Trophoblast cell (in vitro differentiated cells and primary cell): ENCODE measurements around the gene NENF.
A peak's percentile ranks its signal among the peaks of the same experiment; 100 is the strongest.
"Not testable (repeated sequence)": the region's sequence is repeated elsewhere in the genome, so short reads cannot be mapped to it uniquely, and the experiment has no call there.

Source experiments
- DNase-seq, 2 donors: peaks; one replicate each; pipeline ENCODE4 v3.0.0-alpha.2; 2016
- H2AFZ ChIP-seq: 2 replicates; pipeline ENCODE4 v1.6.1; 2013; ENCODE audit warnings: low read length, moderate library complexity, mild to moderate bottlenecking; ENCODE audit not compliant: insufficient read depth, poor library complexity
- H2AK5ac ChIP-seq: 2 replicates; pipeline ENCODE4 v1.6.1; 2013; ENCODE audit warnings: mild to moderate bottlenecking, low read length
- H2BK120ac ChIP-seq: 2 replicates; pipeline ENCODE4 v1.6.1; 2013; ENCODE audit warnings: low read length, mild to moderate bottlenecking, moderate library complexity; ENCODE audit not compliant: insufficient read depth, poor library complexity
- H2BK12ac ChIP-seq: 2 replicates; pipeline ENCODE4 v1.6.1; 2013; ENCODE audit warnings: mild to moderate bottlenecking, low read length, moderate library complexity
- H2BK5ac ChIP-seq: 2 replicates; pipeline ENCODE4 v1.6.1; 2013; ENCODE audit warnings: low read length, low read depth, moderate library complexity, mild to moderate bottlenecking; ENCODE audit not compliant: poor library complexity
- H3K14ac ChIP-seq: 2 replicates; pipeline ENCODE4 v1.6.1; 2013; ENCODE audit warnings: mild to moderate bottlenecking, low read length
- H3K18ac ChIP-seq: 2 replicates; pipeline ENCODE4 v1.6.1; 2013; ENCODE audit warnings: mild to moderate bottlenecking, low read length
- H3K23ac ChIP-seq: 2 replicates; pipeline ENCODE4 v1.6.1; 2013; ENCODE audit warnings: low read length
- H3K27ac ChIP-seq: 2 replicates; pipeline ENCODE4 v1.5.1; 2013; ENCODE audit warnings: low read depth, mild to moderate bottlenecking, inconsistent platforms, low read length, moderate library complexity
- H3K27me3 ChIP-seq: 2 replicates; pipeline ENCODE4 v1.6.1; 2013; ENCODE audit warnings: inconsistent platforms, mild to moderate bottlenecking, low read length, moderate library complexity; ENCODE audit not compliant: insufficient read depth
- H3K36me3 ChIP-seq, 2 experiments: 1 replicate in 1 of 2; 2 replicates in 1 of 2; pipeline ENCODE4 v1.6.1; 2013; ENCODE audit warnings: low read length in 2 of 2, mild to moderate bottlenecking in 2 of 2, moderate library complexity in 1 of 2; ENCODE audit not compliant: insufficient read depth in 2 of 2, control insufficient read depth in 1 of 2
- H3K4ac ChIP-seq: 2 replicates; pipeline ENCODE4 v1.6.1; 2013; ENCODE audit warnings: low read depth, mild to moderate bottlenecking, low read length, moderate library complexity
- H3K4me1 ChIP-seq, 2 experiments: 1 replicate in 1 of 2; 2 replicates in 1 of 2; pipeline ENCODE4 v1.6.1; 2013; ENCODE audit warnings: low read length in 2 of 2, mild to moderate bottlenecking in 2 of 2, moderate library complexity in 1 of 2; ENCODE audit not compliant: insufficient read depth in 2 of 2, control insufficient read depth in 1 of 2
- H3K4me2 ChIP-seq: 2 replicates; pipeline ENCODE4 v1.6.1; 2013; ENCODE audit warnings: inconsistent platforms, mild to moderate bottlenecking, low read length, moderate library complexity
- H3K4me3 ChIP-seq: 2 replicates; pipeline ENCODE4 v1.5.1; 2013; ENCODE audit warnings: mild to moderate bottlenecking, low read depth, low read length, inconsistent platforms
- H3K79me1 ChIP-seq: one replicate; pipeline ENCODE4 v1.6.1; 2013; ENCODE audit warnings: low read length
- H3K79me2 ChIP-seq: 2 replicates; pipeline ENCODE4 v1.6.1; 2013; ENCODE audit warnings: low read length, mild to moderate bottlenecking; ENCODE audit not compliant: control insufficient read depth, insufficient read depth, poor library complexity
- H3K9ac ChIP-seq: 2 replicates; pipeline ENCODE4 v1.6.1; 2013; ENCODE audit warnings: mild to moderate bottlenecking, low read length
- H3K9me3 ChIP-seq: 2 replicates; pipeline ENCODE4 v1.6.1; 2013; ENCODE audit warnings: low read depth, mild to moderate bottlenecking, control low read depth, inconsistent platforms, low read length; ENCODE audit not compliant: insufficient read depth
- H4K12ac ChIP-seq: 2 replicates; pipeline ENCODE4 v1.6.1; 2013; ENCODE audit warnings: low read depth, mild to moderate bottlenecking, low read length, moderate library complexity
- H4K8ac ChIP-seq: 2 replicates; pipeline ENCODE4 v1.6.1; 2013; ENCODE audit warnings: low read depth, mild to moderate bottlenecking, low read length, moderate library complexity
- H4K91ac ChIP-seq: one replicate; pipeline ENCODE4 v1.6.1; 2013; ENCODE audit warnings: low read depth, mild to moderate bottlenecking, low read length, moderate library complexity
- WGBS: extraction: QIAGEN DNeasy Blood & Tissue Kit; methylation state at CpG from one replicate; pipeline ENCODE4 v1.1.7; 2013; ENCODE audit warnings: missing lambda C conversion rate; ENCODE audit not compliant: insufficient read length, insufficient coverage; ENCODE audit errors: extremely low coverage; 5-methylcytosine and 5-hydroxymethylcytosine counted together

NENF gene

DNA sequence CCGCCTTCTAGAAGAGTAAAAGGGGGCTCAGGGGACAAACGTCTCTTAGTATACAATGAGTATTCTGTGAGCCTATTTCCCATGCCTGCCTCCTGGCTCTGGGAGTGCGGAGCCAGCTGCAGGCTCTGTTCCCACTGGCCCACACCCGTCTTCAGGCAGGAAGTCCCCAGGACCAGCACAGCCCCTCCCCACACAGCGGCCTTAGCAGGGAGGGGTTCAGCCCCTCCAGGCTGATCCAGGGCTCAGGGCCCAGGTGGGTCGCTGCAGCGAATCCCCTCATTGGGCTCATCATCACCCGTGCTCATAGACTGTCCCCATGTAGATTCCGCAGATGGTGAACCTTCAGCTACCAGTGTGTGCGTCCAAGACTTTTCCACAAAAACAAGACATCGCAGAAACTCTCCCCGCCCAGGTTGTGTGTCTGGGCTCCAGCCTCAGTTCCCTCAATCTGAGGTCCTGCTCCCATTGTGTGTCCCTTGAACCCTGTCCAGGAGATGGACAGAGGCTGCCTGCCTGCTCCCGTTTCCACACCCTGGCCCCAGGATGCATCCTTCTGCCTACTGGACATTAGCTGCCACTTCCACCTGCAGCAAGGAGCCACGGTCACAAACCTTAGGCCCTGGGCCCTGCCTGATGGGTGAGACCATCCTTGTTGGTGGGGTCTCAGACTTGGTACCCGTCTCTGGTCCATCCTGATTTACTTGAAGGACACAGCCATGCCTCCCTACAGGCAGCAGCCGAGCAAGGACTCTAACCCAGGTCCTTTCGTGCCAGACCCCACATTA, 39.4 kb downstream of the NENF start:
- Histone ChIP-seq H3K18ac (no peak overlapping the region), H3K27ac (no peak overlapping the region), H3K79me1 (peaks cover 16% of the 10 kb centered on the region)

DNA sequence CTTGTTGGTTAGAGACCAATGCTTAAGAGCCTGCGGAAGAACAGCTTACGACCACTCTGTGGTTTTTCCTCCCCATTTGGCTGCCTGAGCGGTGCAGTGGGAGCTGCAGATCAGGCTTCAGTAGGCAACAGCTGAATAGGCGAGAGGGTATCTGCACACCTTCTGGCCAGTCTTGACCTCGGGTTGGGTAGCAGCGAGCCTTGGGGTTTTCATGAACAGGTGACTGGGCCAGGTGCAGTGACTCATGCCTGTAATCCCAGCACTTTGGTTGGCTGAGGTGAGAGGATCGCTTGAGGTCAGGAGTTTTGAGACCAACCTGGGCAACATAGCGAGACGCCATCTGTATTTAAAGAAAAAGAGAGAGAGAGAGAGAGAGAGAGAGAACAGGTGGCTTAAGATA, 41.0 kb downstream of the NENF start:
- Histone ChIP-seq H3K27me3 (no peaks in the 10 kb centered on the region), H4K91ac (no peak overlapping the region), H3K4ac (no peak overlapping the region), H3K36me3 (no peaks in the 10 kb centered on the region), H4K12ac (no peak overlapping the region), H3K4me3 (no peak overlapping the region), H4K8ac (no peak overlapping the region), H3K4me1 (peaks cover 5 to 8% of the 10 kb centered on the region in 2 experiments), H2AFZ (no peak overlapping the region), H3K9ac (no peak overlapping the region), H2BK12ac (no peak overlapping the region), H3K14ac (no peak overlapping the region), H2BK5ac (no peak overlapping the region), H3K79me2 (no peaks in the 10 kb centered on the region), H3K9me3 (peaks cover 4% of the 10 kb centered on the region), H2AK5ac (no peak overlapping the region), H3K4me2 (no peak overlapping the region), H2BK120ac (no peak overlapping the region), H3K27ac (no peak overlapping the region), H3K18ac (no peak overlapping the region), H3K79me1 (peaks cover 6% of the 10 kb centered on the region), H3K23ac (no peak overlapping the region)
- peak; percentile 28 to 54 for DNase-seq
- no CpG with 5 or more reads among the region's 9 CpGs for WGBS

More for the DNA sequence above, 39.4 kb downstream of the NENF start:
- Histone ChIP-seq H2BK5ac (no peak overlapping the region), H3K4me2 (no peak overlapping the region), H4K12ac (no peak overlapping the region), H3K23ac (no peak overlapping the region), H3K79me2 (peaks cover 3% of the 10 kb centered on the region), H4K91ac (no peak overlapping the region), H3K4ac (no peak overlapping the region), H3K27me3 (no peaks in the 10 kb centered on the region), H3K4me1 (peaks cover 16 to 18% of the 10 kb centered on the region in 2 experiments), H3K36me3 (no peaks in the 10 kb centered on the region), H3K14ac (no peak overlapping the region), H3K9me3 (peaks cover 2% of the 10 kb centered on the region), H3K9ac (no peak overlapping the region), H4K8ac (no peak overlapping the region), H3K4me3 (no peak overlapping the region), H2AFZ (no peak overlapping the region), H2BK120ac (no peak overlapping the region), H2BK12ac (no peak overlapping the region), H2AK5ac (no peak overlapping the region)
- WGBS, result no CpG with 5 or more reads among the region's 17 CpGs
- DNase-seq, result no peak

- H3K4ac ChIP-seq, result no peak overlapping the region
- H3K9me3 ChIP-seq, result peaks cover 4% of the 10 kb centered on the region
- H3K27me3 ChIP-seq, result no peaks in the 10 kb centered on the region
- peaks cover under 1 to 4% of the 10 kb centered on the region in 2 experiments for H3K4me1 ChIP-seq
- no peak overlapping the region for H3K14ac ChIP-seq
- no peak overlapping the region for H2BK12ac ChIP-seq
- H3K27ac ChIP-seq, result no peak overlapping the region
- H3K23ac ChIP-seq, result no peak overlapping the region
- no peak overlapping the region for H3K4me3 ChIP-seq
- no peak overlapping the region for H4K91ac ChIP-seq
- no peak overlapping the region for H3K18ac ChIP-seq
- H3K9ac ChIP-seq, result no peak overlapping the region
- no CpG with 5 or more reads among the region's 4 CpGs for WGBS
- H2BK5ac ChIP-seq, result no peak overlapping the region
- H3K4me2 ChIP-seq, result no peak overlapping the region
- no peak for DNase-seq
- no peaks in the 10 kb centered on the region for H3K79me2 ChIP-seq
- H4K8ac ChIP-seq, result no peak overlapping the region
- H3K36me3 ChIP-seq, result no peaks in the 10 kb centered on the region
- peaks cover 4% of the 10 kb centered on the region for H3K79me1 ChIP-seq
- no peak overlapping the region for H2AK5ac ChIP-seq
- no peak overlapping the region for H4K12ac ChIP-seq
- H2BK120ac ChIP-seq, result no peak overlapping the region
- H2AFZ ChIP-seq, result no peak overlapping the region
Observed at GRCh38 chr1:212475151-212475550, 42.4 kb downstream of the NENF start.

- WGBS, result no CpG with 5 or more reads among the region's 3 CpGs
- H4K91ac ChIP-seq, result not testable (repeated sequence)
Observed at GRCh38 chr1:212475831-212476230, 43.1 kb downstream of the NENF start.

More at GRCh38 chr1:212475831-212476230, 43.1 kb downstream of the NENF start:
- H3K27me3 ChIP-seq, H2BK12ac ChIP-seq, H3K79me1 ChIP-seq, H3K4ac ChIP-seq, H3K79me2 ChIP-seq, DNase-seq, H4K12ac ChIP-seq, H3K36me3 ChIP-seq, H2AK5ac ChIP-seq, H3K4me2 ChIP-seq, H3K23ac ChIP-seq, H3K4me3 ChIP-seq, H2AFZ ChIP-seq, H3K27ac ChIP-seq, H3K4me1 ChIP-seq, H3K18ac ChIP-seq, H3K9ac ChIP-seq, H3K14ac ChIP-seq, H4K8ac ChIP-seq, H3K9me3 ChIP-seq, H2BK5ac ChIP-seq, H2BK120ac ChIP-seq: not testable (repeated sequence)
